ENCODE results near the gene COBL. TPM values are rescaled to one million over a fixed set of nuclear protein-coding genes. Genes with fewer than 3 reads are reported as not detected.

The COBL gene
- total RNA-seq, 2 experiments from 2014 or later, result not detected

GRCh38 chr7:51307651-51308210, 8.9 kb downstream of the COBL start:
- Mint-ChIP-seq H3K4me1 (no peaks in the 10 kb centered on the region), H3K36me3 (ENCODE audit: low read depth) (no peaks in the 10 kb centered on the region), H3K27ac (no peak overlapping the region), H3K27me3 (peaks cover 4% of the 10 kb centered on the region), H3K4me3 (no peak overlapping the region), H3K9me3 (no peaks in the 10 kb centered on the region)
- POLR2A ChIA-PET, result no interaction called here
- CTCF ChIA-PET, result no interaction called here
- no peak for DNase-seq

- Mint-ChIP-seq H3K36me3 (ENCODE audit: low read depth) (no peaks in the 10 kb centered on the region), H3K9me3 (no peaks in the 10 kb centered on the region), H3K27me3 (peaks cover 1% of the 10 kb centered on the region), H3K4me1 (no peaks in the 10 kb centered on the region), H3K4me3 (no peak overlapping the region), H3K27ac (no peak overlapping the region)
- no peak for DNase-seq
- CTCF ChIA-PET, result no interaction called here
- POLR2A ChIA-PET, result no interaction called here
Observed at GRCh38 chr7:51306761-51307160, 9.8 kb downstream of the COBL start.

DNA sequence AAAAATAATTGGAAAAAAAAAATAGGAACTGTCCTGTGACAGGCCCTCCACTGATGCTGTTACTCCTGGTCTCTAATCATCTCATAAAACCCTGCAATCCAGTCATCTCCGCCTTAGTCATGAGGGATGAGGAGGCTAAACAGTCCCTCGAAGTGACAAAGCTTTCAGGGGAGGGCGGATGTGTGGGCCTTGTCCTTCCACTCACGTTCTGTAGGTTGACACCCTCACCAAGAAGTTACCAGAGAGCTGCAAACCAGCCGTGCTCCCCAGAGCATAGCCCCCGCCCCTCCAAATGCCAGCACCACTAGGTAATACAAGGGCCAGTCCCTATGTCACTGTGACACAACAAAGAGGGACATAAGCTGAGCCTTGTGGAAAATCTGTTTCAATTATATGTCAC, 11.9 kb downstream of the COBL start:
- no peak for DNase-seq
- H3K27ac Mint-ChIP-seq, result no peak overlapping the region
- H3K4me1 Mint-ChIP-seq, result no peaks in the 10 kb centered on the region
- no peaks in the 10 kb centered on the region for H3K27me3 Mint-ChIP-seq
- ChIA-PET POLR2A (no interaction called here), CTCF (interaction anchor here (1.8 kb wide), 1 partner anchor 142 kb away, joined by 5 read pairs; no protein-coding TSS in a partner anchor)
- no peaks in the 10 kb centered on the region for H3K9me3 Mint-ChIP-seq
- H3K36me3 Mint-ChIP-seq (ENCODE audit: low read depth), result no peaks in the 10 kb centered on the region
- H3K4me3 Mint-ChIP-seq, result no peak overlapping the region

DNA sequence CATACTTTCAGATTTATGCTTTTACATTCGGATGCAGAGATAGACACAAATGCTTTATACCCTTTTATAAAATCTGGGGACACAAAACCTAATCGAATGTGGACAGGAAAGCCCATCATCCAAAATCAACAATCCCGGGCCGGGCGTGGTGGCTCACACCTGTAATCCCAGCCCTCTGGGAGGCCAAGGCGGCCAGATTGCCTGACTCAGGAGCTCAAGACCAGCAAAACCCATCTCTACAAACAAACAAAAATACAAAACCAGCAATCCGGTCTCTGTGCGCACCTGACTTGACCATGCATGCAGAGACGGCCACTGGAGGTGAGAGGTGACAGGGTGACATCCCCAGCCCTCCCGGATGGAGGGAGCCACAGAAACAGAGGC, 13.5 kb downstream of the COBL start:
- Mint-ChIP-seq H3K36me3 (ENCODE audit: low read depth) (no peaks in the 10 kb centered on the region), H3K27ac (no peak overlapping the region), H3K27me3 (no peaks in the 10 kb centered on the region), H3K4me3 (no peak overlapping the region), H3K4me1 (no peaks in the 10 kb centered on the region), H3K9me3 (no peaks in the 10 kb centered on the region)
- ChIA-PET CTCF (interaction anchor here (0.6 kb wide), 1 partner anchor 18 kb away, joined by 3 read pairs; no protein-coding TSS in a partner anchor), POLR2A (no interaction called here)
- DNase-seq, result no peak

GRCh38 chr7:51301806-51302205, 14.8 kb downstream of the COBL start:
- no peaks in the 10 kb centered on the region for H3K9me3 Mint-ChIP-seq
- CTCF ChIA-PET, result no interaction called here
- H3K36me3 Mint-ChIP-seq (ENCODE audit: low read depth), result no peaks in the 10 kb centered on the region
- no peaks in the 10 kb centered on the region for H3K4me1 Mint-ChIP-seq
- DNase-seq, result no peak
- POLR2A ChIA-PET, result no interaction called here
- no peak overlapping the region for H3K27ac Mint-ChIP-seq
- H3K27me3 Mint-ChIP-seq, result no peaks in the 10 kb centered on the region
- H3K4me3 Mint-ChIP-seq, result no peak overlapping the region

- no peaks in the 10 kb centered on the region for H3K36me3 Mint-ChIP-seq (ENCODE audit: low read depth)
- no peak overlapping the region for H3K27ac Mint-ChIP-seq
- no peak for DNase-seq
- ChIA-PET POLR2A (no interaction called here), CTCF (no interaction called here)
- no peaks in the 10 kb centered on the region for H3K4me1 Mint-ChIP-seq
- no peaks in the 10 kb centered on the region for H3K9me3 Mint-ChIP-seq
- H3K4me3 Mint-ChIP-seq, result no peak overlapping the region
- H3K27me3 Mint-ChIP-seq, result no peaks in the 10 kb centered on the region
Observed at GRCh38 chr7:51300762-51301674, 15.6 kb downstream of the COBL start.

GRCh38 chr7:51299391-51300133, 17.0 kb downstream of the COBL start:
- no peak overlapping the region for H3K4me3 Mint-ChIP-seq
- POLR2A ChIA-PET, result no interaction called here
- no peaks in the 10 kb centered on the region for H3K4me1 Mint-ChIP-seq
- no peak overlapping the region for H3K27ac Mint-ChIP-seq
- CTCF ChIA-PET, result no interaction called here
- no peak for DNase-seq
- H3K27me3 Mint-ChIP-seq, result no peaks in the 10 kb centered on the region
- no peaks in the 10 kb centered on the region for H3K9me3 Mint-ChIP-seq
- H3K36me3 Mint-ChIP-seq (ENCODE audit: low read depth), result no peaks in the 10 kb centered on the region

- DNase-seq, result no peak
- CTCF ChIA-PET, result no interaction called here
- POLR2A ChIA-PET, result no interaction called here
- no peaks in the 10 kb centered on the region for H3K27me3 Mint-ChIP-seq
- no peak overlapping the region for H3K4me3 Mint-ChIP-seq
- H3K27ac Mint-ChIP-seq, result no peak overlapping the region
- H3K9me3 Mint-ChIP-seq, result no peaks in the 10 kb centered on the region
- no peaks in the 10 kb centered on the region for H3K36me3 Mint-ChIP-seq (ENCODE audit: low read depth)
- no peaks in the 10 kb centered on the region for H3K4me1 Mint-ChIP-seq
Observed at GRCh38 chr7:51298912-51299311, 17.7 kb downstream of the COBL start.

DNA sequence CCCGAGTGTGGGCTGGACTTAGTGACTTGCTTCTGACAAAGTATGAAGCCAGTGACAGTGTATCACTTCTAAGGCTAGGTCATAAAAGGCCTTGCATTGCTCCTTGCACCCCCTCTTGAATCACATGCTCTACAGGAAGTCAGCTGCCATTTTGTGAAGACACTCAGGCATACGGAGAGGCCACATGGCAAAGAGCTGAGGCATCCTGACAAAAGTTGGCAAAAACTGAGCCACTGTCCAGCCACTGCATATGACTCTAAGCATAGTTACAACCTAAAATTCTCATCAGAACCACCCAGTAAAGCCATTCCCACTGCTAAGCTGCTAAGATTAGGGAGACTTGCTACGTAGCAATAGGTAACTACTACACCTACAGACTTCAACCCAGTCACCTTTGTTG, 18.6 kb downstream of the COBL start:
- no peaks in the 10 kb centered on the region for H3K36me3 Mint-ChIP-seq (ENCODE audit: low read depth)
- H3K27me3 Mint-ChIP-seq, result no peaks in the 10 kb centered on the region
- ChIA-PET CTCF (no interaction called here), POLR2A (no interaction called here)
- H3K4me1 Mint-ChIP-seq, result no peaks in the 10 kb centered on the region
- no peak overlapping the region for H3K4me3 Mint-ChIP-seq
- DNase-seq, result no peak
- H3K27ac Mint-ChIP-seq, result no peak overlapping the region
- no peaks in the 10 kb centered on the region for H3K9me3 Mint-ChIP-seq

DNA sequence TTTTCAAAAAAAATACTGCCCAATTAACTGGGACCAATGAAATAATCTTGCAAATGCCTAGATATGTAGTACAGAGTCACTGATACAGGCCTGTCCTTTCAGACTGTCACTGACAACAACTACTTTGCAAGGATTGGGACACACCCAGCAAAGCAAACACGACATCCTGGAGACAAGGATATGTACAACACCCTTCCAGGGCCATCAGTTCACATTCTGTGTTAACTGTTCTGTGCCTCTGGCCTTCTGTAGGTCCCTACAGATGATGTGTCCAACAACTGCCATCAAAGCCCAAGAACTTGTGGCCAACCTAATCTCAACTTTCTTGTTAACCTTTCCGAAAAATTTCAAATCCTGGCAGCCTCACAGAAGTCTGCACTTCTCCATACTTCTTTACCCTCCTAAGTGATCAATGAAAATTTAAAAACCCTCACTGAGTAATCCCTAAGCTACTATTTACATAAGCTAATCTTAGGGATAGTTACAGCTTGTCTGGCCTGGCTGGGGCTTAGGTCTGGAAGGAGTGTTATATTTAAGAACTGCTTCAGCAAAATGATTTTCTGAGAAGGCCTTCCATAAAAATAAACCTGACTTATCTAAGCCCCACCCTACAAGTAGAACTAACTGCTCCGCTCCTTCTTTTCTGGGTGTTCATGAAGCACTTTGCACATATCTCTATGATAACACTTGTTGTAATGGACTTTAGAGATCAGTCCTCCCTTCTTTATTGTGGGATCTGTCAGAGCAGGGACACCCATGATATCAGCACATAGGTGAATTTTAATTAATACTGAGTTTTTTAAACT, 21.0 kb downstream of the COBL start:
- Mint-ChIP-seq H3K4me1 (no peaks in the 10 kb centered on the region), H3K27me3 (no peaks in the 10 kb centered on the region), H3K27ac (no peak overlapping the region), H3K9me3 (no peaks in the 10 kb centered on the region), H3K36me3 (ENCODE audit: low read depth) (no peaks in the 10 kb centered on the region), H3K4me3 (no peak overlapping the region)
- CTCF ChIA-PET, result no interaction called here
- DNase-seq, result no peak
- POLR2A ChIA-PET, result no interaction called here

- Mint-ChIP-seq H3K4me3 (no peak overlapping the region), H3K9me3 (no peaks in the 10 kb centered on the region), H3K27ac (no peak overlapping the region), H3K4me1 (no peaks in the 10 kb centered on the region), H3K36me3 (ENCODE audit: low read depth) (no peaks in the 10 kb centered on the region), H3K27me3 (peaks cover 3% of the 10 kb centered on the region)
- DNase-seq, result no peak
- ChIA-PET CTCF (no interaction called here), POLR2A (no interaction called here)
Observed at GRCh38 chr7:51292596-51292995, 24.0 kb downstream of the COBL start.

DNA sequence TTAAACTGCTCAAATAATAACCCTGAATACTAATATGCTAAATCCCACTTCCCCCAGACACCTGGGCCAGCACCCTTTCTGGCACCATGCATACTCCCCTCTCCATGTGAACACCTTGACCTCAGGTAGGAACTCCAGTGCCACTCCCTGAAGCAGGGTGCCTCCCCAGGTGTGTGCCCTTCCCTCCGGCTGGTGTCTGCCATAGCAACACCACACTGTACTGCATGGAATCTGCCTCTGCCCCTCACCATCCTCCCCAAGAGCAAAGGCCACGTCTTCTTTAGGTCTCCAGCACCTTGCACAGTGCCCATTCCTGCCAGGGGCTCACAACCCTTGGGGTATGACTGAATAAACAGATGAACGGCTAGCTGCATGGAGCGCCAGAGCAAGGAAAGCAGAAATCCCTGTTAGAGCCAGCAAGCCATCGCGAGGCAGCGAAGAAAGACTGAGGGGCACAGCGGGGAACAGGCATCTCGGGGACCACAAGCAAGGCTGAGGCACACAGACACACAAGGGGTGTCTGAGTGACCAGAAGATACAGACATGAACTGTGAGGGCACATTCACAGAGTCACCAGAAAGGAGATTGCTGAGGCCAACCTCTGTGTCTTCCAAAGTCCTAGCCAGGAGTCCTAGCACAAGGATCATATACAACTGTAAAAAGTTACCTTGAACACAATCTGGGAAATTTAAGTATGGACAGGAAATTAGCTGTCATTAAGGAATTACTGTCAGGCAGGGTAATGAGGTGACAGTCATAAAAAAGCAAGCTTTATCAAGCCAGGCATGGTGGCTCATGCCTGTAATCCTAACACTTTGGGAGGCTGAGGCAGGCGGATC, 25.7 kb downstream of the COBL start:
- Mint-ChIP-seq H3K4me1 (no peaks in the 10 kb centered on the region), H3K36me3 (ENCODE audit: low read depth) (no peaks in the 10 kb centered on the region), H3K9me3 (no peaks in the 10 kb centered on the region), H3K27ac (no peak overlapping the region), H3K27me3 (peaks cover 5% of the 10 kb centered on the region), H3K4me3 (no peak overlapping the region)
- ChIA-PET POLR2A (no interaction called here), CTCF (interaction anchor here (1.2 kb wide), 1 partner anchor 130 kb away, joined by 3 read pairs; no protein-coding TSS in a partner anchor)
- DNase-seq, result no peak

Data from activated CD4-positive, alpha-beta memory T cell treated with anti-CD3 and anti-CD28 coated beads, Interleukin-2, amount 10 ng/mL, durations not matched to agents 7 days and 5 days (primary cell).